GM12872 (cell line): ENCODE measurements around the gene SIRT4.

ENCODE experiments used
- TF ChIP-seq, protein P1 (sequence below): IDR thresholded peaks from 3 replicates; pipeline ENCODE4 v1.5.1; 2011; ENCODE audit warnings: low read depth, mild to moderate bottlenecking, low read length, moderate library complexity; ENCODE audit not compliant: insufficient read depth

The SIRT4 gene

DNA sequence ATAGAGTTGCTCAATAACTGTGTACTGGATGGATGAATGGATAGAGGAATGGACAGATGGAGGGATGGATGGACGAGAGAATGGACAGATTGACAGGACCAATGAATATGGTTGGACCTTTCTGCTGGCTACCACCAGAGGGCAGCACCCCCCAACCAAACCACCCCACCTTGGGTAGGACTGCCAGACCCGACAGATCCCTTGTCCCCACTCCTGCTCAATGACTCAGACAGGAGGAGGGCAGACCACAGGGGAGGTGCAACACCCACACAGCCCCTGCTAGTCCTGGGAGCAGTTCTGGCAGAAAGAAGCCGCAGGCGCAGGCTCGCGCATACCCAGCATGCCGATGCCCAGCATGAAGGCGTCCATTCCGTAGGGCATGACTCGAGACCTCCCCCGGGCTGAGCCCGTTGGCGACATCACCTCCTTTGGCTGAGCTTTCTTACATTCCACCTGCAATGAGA is 54.5 kb downstream of the SIRT4 start:
- TF ChIP-seq, protein P1, sequence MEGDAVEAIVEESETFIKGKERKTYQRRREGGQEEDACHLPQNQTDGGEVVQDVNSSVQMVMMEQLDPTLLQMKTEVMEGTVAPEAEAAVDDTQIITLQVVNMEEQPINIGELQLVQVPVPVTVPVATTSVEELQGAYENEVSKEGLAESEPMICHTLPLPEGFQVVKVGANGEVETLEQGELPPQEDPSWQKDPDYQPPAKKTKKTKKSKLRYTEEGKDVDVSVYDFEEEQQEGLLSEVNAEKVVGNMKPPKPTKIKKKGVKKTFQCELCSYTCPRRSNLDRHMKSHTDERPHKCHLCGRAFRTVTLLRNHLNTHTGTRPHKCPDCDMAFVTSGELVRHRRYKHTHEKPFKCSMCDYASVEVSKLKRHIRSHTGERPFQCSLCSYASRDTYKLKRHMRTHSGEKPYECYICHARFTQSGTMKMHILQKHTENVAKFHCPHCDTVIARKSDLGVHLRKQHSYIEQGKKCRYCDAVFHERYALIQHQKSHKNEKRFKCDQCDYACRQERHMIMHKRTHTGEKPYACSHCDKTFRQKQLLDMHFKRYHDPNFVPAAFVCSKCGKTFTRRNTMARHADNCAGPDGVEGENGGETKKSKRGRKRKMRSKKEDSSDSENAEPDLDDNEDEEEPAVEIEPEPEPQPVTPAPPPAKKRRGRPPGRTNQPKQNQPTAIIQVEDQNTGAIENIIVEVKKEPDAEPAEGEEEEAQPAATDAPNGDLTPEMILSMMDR, result peak; percentile 96

DNA sequence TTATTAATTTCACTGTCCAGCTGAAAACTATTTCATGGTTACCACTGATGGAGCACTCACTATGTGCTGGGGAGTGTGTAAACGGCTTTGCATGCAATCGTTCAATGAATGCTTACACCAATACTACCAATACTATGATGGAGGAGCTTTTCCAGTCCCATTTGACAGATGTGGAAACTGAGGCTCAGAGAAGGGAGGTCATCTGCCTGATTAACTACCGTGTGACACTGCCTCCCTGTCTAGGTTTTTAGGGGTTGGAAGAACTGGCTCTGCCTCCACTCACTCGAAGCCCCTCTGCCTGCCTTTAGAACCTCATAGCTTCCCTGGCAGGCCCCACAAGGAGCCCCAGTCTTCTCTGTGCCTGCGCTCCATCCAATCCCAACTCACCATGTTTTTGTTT is 55.0 kb downstream of the SIRT4 start:
- TF ChIP-seq, protein P1, result no peak

DNA sequence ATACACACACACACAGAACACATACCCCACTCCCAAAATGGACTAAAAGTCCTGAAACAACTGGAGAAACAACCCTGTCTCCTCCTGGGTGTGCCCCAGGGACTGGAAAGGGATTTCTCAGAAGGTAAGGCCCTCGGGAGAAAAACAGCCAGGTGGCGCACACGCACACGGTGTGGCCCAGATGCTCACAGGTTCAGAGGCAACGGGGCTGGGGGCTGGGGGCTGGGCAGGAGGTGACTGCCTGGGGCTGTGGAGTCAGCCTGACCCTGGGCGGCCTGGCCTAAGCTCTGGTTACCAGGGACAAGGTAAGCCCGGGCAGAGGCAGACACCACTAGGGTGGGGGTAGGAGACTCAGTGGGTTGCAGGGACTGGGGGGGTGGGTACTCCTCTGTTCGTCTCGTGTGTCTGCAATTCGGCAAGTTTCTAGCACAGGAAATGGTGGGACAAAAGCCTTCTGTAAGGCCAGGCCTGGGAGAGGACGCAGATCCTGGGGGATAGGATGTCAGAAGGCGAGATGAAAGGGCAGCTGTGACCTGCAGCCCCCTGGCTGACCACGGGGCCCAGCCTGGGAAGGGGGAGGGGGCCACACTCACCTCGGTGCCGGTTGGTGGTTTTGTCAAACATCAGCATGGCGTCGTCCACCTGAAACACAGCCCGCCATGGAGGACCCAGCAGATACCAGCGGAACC is 56.4 kb downstream of the SIRT4 start:
- TF ChIP-seq, protein P1, result no peak

DNA sequence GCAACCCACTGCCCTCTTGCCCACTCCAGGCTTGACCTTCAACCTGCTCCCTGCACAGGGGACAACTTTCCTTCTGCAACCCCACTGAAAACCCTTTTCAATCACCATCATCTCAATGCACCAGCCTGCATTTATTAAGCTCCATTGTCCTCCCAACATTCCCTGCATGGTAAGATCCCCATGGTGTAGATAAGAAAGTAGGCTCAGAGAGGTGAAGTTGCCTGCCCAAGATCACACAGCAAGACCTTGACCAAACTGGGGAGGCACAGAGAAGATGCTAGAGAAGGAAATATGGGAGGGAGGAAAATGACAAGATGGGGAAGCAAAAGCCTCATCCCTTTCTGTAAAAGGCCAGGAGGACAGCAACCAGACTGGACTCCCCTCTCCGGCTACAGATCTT is 57.0 kb downstream of the SIRT4 start:
- TF ChIP-seq, protein P1, result no peak

DNA sequence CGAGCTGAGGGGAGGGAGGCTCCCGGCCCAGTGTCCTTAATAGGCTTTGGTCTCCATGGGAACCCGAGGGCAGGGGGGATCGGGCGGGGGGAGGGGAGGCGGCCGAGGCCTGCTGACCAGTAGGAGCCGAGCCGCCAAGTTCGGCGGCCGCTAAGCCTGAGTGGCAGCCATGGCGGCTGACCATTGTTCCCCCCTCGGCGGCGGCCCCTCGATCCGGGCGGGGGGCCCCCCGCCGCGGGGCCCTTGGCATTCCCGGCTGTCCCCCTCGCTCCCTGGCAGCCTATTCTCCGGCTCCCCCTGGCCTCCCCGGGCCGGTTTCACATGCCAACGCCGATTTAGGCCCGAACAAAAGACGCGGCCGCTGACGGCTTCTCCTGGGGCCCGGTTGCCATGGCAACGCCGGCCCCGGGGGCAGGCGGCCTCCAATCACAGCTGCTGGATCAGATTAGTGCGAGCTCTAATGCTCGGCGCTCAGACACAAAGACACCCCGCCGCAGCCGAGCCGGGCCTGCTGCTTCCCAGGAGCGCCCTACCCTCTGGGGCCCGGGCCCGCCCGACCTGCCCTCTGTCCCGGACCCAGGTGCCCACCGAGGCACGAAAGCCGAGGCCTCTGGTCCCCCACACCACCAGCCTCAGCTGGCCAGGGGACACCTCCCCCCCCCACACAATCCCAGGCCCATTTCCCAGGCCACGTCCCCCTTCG is 59.5 kb downstream of the SIRT4 start:
- TF ChIP-seq, protein P1, result no peak
